ENCODE data around the gene S100A5. TPM values are rescaled to one million over a fixed set of nuclear protein-coding genes. Genes with fewer than 3 reads are reported as not detected.

S100A5 gene
- total RNA-seq, 2 experiments from 2014 or later = not detected

DNA sequence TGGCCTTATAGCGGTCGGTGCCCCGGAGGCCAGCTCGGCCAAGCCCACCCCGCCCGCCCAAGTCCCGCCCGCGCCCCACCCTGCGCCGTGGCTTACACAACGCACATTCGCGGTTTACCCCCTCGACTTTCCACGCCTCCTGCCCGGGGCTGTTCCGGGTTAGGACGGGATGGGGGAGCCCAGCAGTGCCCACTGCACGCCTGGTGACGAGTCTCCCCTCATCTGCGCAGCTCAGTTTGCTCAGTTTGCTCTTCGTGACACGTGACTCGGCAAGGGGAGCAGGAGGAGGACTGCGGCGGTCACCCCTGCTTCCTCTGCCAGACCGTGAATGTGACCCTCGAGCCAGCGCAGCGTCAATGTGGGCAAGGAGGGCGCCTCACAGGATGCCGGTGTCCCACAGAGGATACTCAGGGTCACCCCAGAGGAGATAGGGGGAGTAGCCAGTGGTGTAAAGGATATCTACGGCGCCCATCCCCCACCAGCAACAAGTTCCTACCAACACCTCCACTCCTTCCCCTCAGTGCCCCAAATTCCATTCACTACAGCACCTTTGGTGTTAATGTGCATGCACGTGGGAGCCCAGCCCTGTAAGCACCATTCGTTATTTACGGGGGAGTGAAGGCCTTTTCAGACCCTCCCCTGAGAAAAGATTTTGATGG is 4.6 kb downstream of the S100A5 start:
- Histone ChIP-seq H3K36me3 (ENCODE audit: insufficient read depth, low read length) (no peaks in the 10 kb centered on the region), H3K27ac (ENCODE audit: low read depth, low read length, poor library complexity, severe bottlenecking) (no peak overlapping the region), H2AFZ (ENCODE audit: low read length) (no peak overlapping the region), H3K4me2 (ENCODE audit: low read length) (peak overlapping the region; percentile 48; the same call in 1 of the 2 replicates), H3K4me1 (ENCODE audit: insufficient read depth, low read length, poor library complexity, severe bottlenecking) (no peaks in the 10 kb centered on the region), H4K20me1 (ENCODE audit: insufficient read depth, low read length) (no peaks in the 10 kb centered on the region), H3K9me3 (ENCODE audit: low read length) (no peaks in the 10 kb centered on the region), H3K4me3 (ENCODE audit: low read depth, low read length, poor library complexity, severe bottlenecking) (no peak overlapping the region), H3K79me2 (ENCODE audit: insufficient read depth, low read depth, low read length) (no peaks in the 10 kb centered on the region), H3K9me2 (ENCODE audit: insufficient read depth, low read length) (no peaks in the 10 kb centered on the region)
- intact Hi-C loops (cut with micrococcal nuclease; ENCODE audit: unreplicated experiment) = no loop called here
- ChIA-PET POLR2A (interaction anchor here (0.5 kb wide), 1 partner anchor 98 kb away, joined by 3 read pairs; no protein-coding TSS in a partner anchor), CTCF (ENCODE audit: unreplicated experiment) (no interaction called here)
- TF ChIP-seq, protein P1, sequence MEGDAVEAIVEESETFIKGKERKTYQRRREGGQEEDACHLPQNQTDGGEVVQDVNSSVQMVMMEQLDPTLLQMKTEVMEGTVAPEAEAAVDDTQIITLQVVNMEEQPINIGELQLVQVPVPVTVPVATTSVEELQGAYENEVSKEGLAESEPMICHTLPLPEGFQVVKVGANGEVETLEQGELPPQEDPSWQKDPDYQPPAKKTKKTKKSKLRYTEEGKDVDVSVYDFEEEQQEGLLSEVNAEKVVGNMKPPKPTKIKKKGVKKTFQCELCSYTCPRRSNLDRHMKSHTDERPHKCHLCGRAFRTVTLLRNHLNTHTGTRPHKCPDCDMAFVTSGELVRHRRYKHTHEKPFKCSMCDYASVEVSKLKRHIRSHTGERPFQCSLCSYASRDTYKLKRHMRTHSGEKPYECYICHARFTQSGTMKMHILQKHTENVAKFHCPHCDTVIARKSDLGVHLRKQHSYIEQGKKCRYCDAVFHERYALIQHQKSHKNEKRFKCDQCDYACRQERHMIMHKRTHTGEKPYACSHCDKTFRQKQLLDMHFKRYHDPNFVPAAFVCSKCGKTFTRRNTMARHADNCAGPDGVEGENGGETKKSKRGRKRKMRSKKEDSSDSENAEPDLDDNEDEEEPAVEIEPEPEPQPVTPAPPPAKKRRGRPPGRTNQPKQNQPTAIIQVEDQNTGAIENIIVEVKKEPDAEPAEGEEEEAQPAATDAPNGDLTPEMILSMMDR (conservative IDR thresholded peaks at IDR 0.05; ENCODE audit: low read length) = no peak
- no peak for TF ChIP-seq EZH2phosphoT487 (IDR thresholded peaks at IDR 0.05; ENCODE audit: borderline replicate concordance, low read depth, low read length)
- BruUV-seq (replicated peaks) = no TSS peak
- no peak for DNase-seq (ENCODE audit: low spot score)

DNA sequence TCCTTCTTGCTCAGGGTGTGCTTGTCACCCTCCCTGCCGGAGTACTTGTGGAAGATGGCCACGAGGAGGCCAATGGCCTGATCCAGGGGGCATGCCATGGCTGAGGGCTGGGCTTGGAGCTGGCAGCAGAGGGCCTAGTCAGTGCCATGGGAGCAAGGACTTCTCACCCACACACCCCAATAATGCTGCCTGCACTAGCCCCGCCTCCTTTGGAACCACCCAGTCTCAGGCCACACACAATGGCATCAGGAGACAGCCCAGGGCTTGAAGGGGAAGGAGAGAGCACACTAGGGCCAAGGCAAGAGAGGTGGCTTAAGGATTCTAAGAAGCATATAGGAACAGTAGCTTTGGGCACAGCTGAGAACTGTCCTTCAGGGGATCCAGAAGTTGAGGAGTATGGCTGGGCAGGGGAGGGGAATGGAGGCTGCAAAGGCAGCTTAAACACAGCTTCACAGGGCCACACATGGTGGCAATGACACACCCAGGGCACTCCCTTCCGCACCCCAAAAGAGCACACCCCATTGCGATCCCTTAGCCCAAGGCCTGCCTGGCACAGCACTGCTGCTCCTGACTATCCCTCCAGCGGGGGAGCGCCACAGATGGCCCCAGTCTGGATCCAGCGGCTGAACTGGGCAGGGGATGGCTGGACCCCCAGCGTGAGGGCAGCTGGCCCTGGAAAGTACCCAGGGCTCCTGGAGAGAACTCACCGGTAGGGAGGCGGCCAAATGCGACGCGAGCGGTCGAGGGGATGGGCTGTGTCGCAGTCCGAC is 5.3 kb downstream of the S100A5 start, which contains the start of gene S100A6:
Gene S100A6 (minus strand): TSS at position 750 of the 770 bp plus-strand sequence. CDS start 652 bp downstream, at position 98.
- POLR2A ChIA-PET = no interaction called here
- Histone ChIP-seq H3K36me3 (ENCODE audit: insufficient read depth, low read length) (no peaks in the 10 kb centered on the region), H3K4me2 (ENCODE audit: low read length) (peak within 1 kb of the TSS; percentile 48; the same call in 1 of the 2 replicates), H2AFZ (ENCODE audit: low read length) (no peak within 1 kb of the TSS), H3K4me1 (ENCODE audit: insufficient read depth, low read length, poor library complexity, severe bottlenecking) (no peaks in the 10 kb centered on the region), H3K9me3 (ENCODE audit: low read length) (no peaks in the 10 kb centered on the region), H3K9me2 (ENCODE audit: insufficient read depth, low read length) (no peaks in the 10 kb centered on the region), H3K4me3 (ENCODE audit: low read depth, low read length, poor library complexity, severe bottlenecking) (no peak within 1 kb of the TSS), H3K79me2 (ENCODE audit: insufficient read depth, low read depth, low read length) (no peaks in the 10 kb centered on the region), H4K20me1 (ENCODE audit: insufficient read depth, low read length) (no peaks in the 10 kb centered on the region), H3K27ac (ENCODE audit: low read depth, low read length, poor library complexity, severe bottlenecking) (no peak within 1 kb of the TSS)
- intact Hi-C loops (cut with micrococcal nuclease; ENCODE audit: unreplicated experiment) = no loop called here
- CTCF ChIA-PET (ENCODE audit: unreplicated experiment) = no interaction called here
- no peak for DNase-seq (ENCODE audit: low spot score)
- BruUV-seq (replicated peaks) = no TSS peak
- TF ChIP-seq, protein P1 (conservative IDR thresholded peaks at IDR 0.05; ENCODE audit: low read length) = no peak
- TF ChIP-seq EZH2phosphoT487 (IDR thresholded peaks at IDR 0.05; ENCODE audit: borderline replicate concordance, low read depth, low read length) = no peak

DNA sequence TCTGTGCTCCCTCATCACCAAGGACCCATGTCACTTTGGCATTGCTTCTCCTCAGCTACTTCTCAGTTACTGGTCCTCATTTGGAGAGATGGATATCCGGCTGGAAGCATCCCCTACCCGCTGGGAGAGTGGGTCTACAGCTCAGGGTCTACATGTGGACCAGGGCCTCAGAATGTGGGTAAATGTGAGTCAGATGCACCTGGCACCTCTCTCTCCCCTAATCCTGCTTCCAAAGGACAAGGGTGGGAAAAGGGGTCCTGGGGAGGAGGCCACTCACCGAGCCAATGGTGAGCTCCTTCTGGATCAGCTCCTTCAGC is 5.9 kb downstream of the S100A5 start:
- POLR2A ChIA-PET = no interaction called here
- no peaks in the 10 kb centered on the region for H3K36me3 ChIP-seq (ENCODE audit: insufficient read depth, low read length)
- H3K4me1 ChIP-seq (ENCODE audit: insufficient read depth, low read length, poor library complexity, severe bottlenecking) = no peaks in the 10 kb centered on the region
- no peak for TF ChIP-seq EZH2phosphoT487 (IDR thresholded peaks at IDR 0.05; ENCODE audit: borderline replicate concordance, low read depth, low read length)
- TF ChIP-seq, protein P1 (conservative IDR thresholded peaks at IDR 0.05; ENCODE audit: low read length) = no peak
- BruUV-seq (replicated peaks) = no TSS peak
- H3K79me2 ChIP-seq (ENCODE audit: insufficient read depth, low read depth, low read length) = no peaks in the 10 kb centered on the region
- intact Hi-C loops (cut with micrococcal nuclease; ENCODE audit: unreplicated experiment) = no loop called here
- no peak for DNase-seq (ENCODE audit: low spot score)
- H2AFZ ChIP-seq (ENCODE audit: low read length) = no peak overlapping the region
- no peaks in the 10 kb centered on the region for H3K9me2 ChIP-seq (ENCODE audit: insufficient read depth, low read length)
- no peak overlapping the region for H3K4me3 ChIP-seq (ENCODE audit: low read depth, low read length, poor library complexity, severe bottlenecking)
- no peak overlapping the region for H3K4me2 ChIP-seq (ENCODE audit: low read length)
- H3K9me3 ChIP-seq (ENCODE audit: low read length) = no peaks in the 10 kb centered on the region
- CTCF ChIA-PET (ENCODE audit: unreplicated experiment) = no interaction called here
- no peak overlapping the region for H3K27ac ChIP-seq (ENCODE audit: low read depth, low read length, poor library complexity, severe bottlenecking)
- no peaks in the 10 kb centered on the region for H4K20me1 ChIP-seq (ENCODE audit: insufficient read depth, low read length)
